Common myeloid progenitor, CD34-positive (primary cell): ENCODE results near the gene XIRP1.
A peak's percentile ranks its signal among the peaks of the same experiment; 100 is the strongest.

ENCODE experiments used
- CTCF ChIA-PET: fragments of 350-600 bp; sonication (Branson Sonifier 250); formaldehyde crosslinking; loops from one replicate; lab custom pipeline; 2021; ENCODE audit warnings: antibody characterized with exemption; lab: Charles Lee
- POLR2A ChIA-PET: fragments of 350-600 bp; sonication (Branson Sonifier 250); formaldehyde crosslinking; loops from one replicate; lab custom pipeline; 2021; ENCODE audit warnings: antibody characterized with exemption; lab: Charles Lee
- DNase-seq, 3 donors: peaks; one replicate each; pipeline versions ENCODE4 v3.0.0 to v3.0.0-alpha.2; 2013
- H3K27ac ChIP-seq, 2 experiments: 1 replicate in 1 of 2; 2 replicates in 1 of 2; pipeline ENCODE4 v1.7.0; 2013; ENCODE audit warnings: inconsistent platforms in 2 of 2, low read length in 2 of 2, mild to moderate bottlenecking in 2 of 2, low read depth in 1 of 2, moderate library complexity in 1 of 2; ENCODE audit not compliant: severe bottlenecking in 2 of 2, insufficient read depth in 1 of 2, poor library complexity in 1 of 2
- H3K27me3 ChIP-seq, 5 experiments: replicated peaks in 2 of 5; 1 replicate in 3 of 5; 2 replicates in 2 of 5; pipeline versions ENCODE4 v1.6.1 to v1.7.0; 2013; ENCODE audit warnings: low read length in 4 of 5, mild to moderate bottlenecking in 2 of 5, moderate library complexity in 2 of 5, inconsistent platforms in 1 of 5; ENCODE audit not compliant: insufficient read depth in 5 of 5, control insufficient read depth in 4 of 5
- H3K36me3 ChIP-seq, 4 experiments: 1 replicate in 2 of 4; 2 replicates in 2 of 4; pipeline versions ENCODE4 v1.6.1 to v1.7.0; 2013; ENCODE audit warnings: low read length in 3 of 4, control low read depth in 1 of 4, mild to moderate bottlenecking in 1 of 4; ENCODE audit not compliant: control insufficient read depth in 4 of 4, insufficient read depth in 4 of 4
- H3K4me1 ChIP-seq, 4 experiments: 1 replicate in 3 of 4; 2 replicates in 1 of 4; pipeline versions ENCODE4 v1.6.1 to v1.7.1; 2013; ENCODE audit warnings: low read length in 3 of 4, mild to moderate bottlenecking in 3 of 4, control low read depth in 1 of 4, inconsistent platforms in 1 of 4, moderate library complexity in 1 of 4; ENCODE audit not compliant: control insufficient read depth in 4 of 4, insufficient read depth in 4 of 4; ENCODE audit errors: control extremely low read depth in 1 of 4
- H3K4me3 ChIP-seq, 7 experiments: 1 replicate in 4 of 7; 2 replicates in 3 of 7; pipeline versions ENCODE4 v1.5.1 to v1.7.0; 2013; ENCODE audit warnings: mild to moderate bottlenecking in 7 of 7, low read length in 6 of 7, moderate library complexity in 6 of 7, inconsistent platforms in 2 of 7, low read depth in 2 of 7, control low read depth in 1 of 7; ENCODE audit not compliant: insufficient read depth in 4 of 7, control insufficient read depth in 1 of 7; ENCODE audit errors: extremely low read depth in 1 of 7
- H3K9me3 ChIP-seq, 5 experiments: 1 replicate in 4 of 5; 2 replicates in 1 of 5; pipeline versions ENCODE4 v1.6.1 to v1.7.1; 2013; ENCODE audit warnings: low read length in 4 of 5, mild to moderate bottlenecking in 2 of 5, inconsistent platforms in 1 of 5, low read depth in 1 of 5, moderate library complexity in 1 of 5; ENCODE audit not compliant: control insufficient read depth in 4 of 5, insufficient read depth in 2 of 5; ENCODE audit errors: control extremely low read depth in 1 of 5
- WGBS: methylation state at CpG from one replicate; pipeline ENCODE4 v1.1.5; 2013; ENCODE audit not compliant: insufficient coverage; 5-methylcytosine and 5-hydroxymethylcytosine counted together

XIRP1 gene

GRCh38 chr3:39220407-39221140 is 28.2 kb upstream of the XIRP1 start:
- peak in 2 of 3 donors; percentile 71 to 82 for DNase-seq
- Histone ChIP-seq H3K9me3 (no peaks in the 10 kb centered on the region), H3K27ac (no peak overlapping the region), H3K36me3 (no peaks in the 10 kb centered on the region), H3K4me3 (no peak overlapping the region), H3K27me3 (no peaks in the 10 kb centered on the region), H3K4me1 (peaks cover 15 to 58% (median 31%) of the 10 kb centered on the region in 4 experiments)
- ChIA-PET CTCF (interaction anchor here (0.6 to 1.5 kb wide), 5 partner anchors 9 to 68 kb away, joined by 3 to 6 read pairs (median 3); no protein-coding TSS in a partner anchor), POLR2A (interaction anchor here (0.6 kb wide), 1 partner anchor 20 kb away, joined by 3 read pairs; no protein-coding TSS in a partner anchor)
- WGBS: 67% methylated on average over 3 of the region's 6 CpGs

- peaks cover 14 to 53% (median 29%) of the 10 kb centered on the region in 4 experiments for H3K4me1 ChIP-seq
- no peaks in the 10 kb centered on the region for H3K36me3 ChIP-seq
- no peak for DNase-seq
- WGBS: 94% methylated on average over 3 of the region's 3 CpGs
- H3K27ac ChIP-seq: no peak overlapping the region
- CTCF ChIA-PET: interaction anchor here (1.9 to 10.0 kb wide), 2 partner anchors 30 to 70 kb away, joined by 7 to 94 read pairs; no protein-coding TSS in a partner anchor
- no peaks in the 10 kb centered on the region for H3K27me3 ChIP-seq
- POLR2A ChIA-PET: no interaction called here
- H3K4me3 ChIP-seq: no peak overlapping the region
- H3K9me3 ChIP-seq: no peaks in the 10 kb centered on the region
Observed at GRCh38 chr3:39219702-39220101, 27.3 kb upstream of the XIRP1 start.

DNA sequence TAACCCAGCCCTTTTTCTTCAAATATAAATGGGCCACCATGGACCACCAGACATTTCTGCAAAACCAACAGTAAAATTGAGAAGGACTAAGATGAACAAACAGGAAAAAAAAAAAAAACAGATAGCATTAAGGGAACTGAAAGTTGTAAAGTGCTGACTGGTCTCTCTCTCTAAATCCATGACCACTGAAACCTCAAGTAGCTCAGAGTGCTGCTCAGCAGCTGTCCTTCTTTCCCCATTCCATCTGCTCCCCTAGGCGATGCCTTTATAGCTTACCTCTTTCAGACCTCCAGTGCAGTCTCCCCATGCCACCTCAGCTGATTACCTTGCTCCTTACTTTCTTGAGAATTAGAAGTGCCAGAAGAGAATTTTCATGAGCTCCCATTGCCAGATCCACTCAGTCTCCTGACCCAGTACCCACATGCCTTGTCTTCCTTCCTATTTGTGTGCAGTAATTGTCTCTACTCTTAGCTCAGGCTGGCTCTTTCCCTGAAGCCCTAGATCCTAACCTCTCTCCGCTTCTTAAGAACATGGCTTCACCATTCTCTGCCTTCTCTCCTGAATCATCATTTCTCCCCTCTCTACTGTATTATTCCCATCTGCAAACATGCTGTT is 23.9 kb upstream of the XIRP1 start:
- 50% methylated on average over 2 of the region's 2 CpGs for WGBS
- POLR2A ChIA-PET: interaction anchor here (1.1 to 1.3 kb wide), 2 partner anchors 18 to 34 kb away, joined by 3 read pairs; no protein-coding TSS in a partner anchor

DNA sequence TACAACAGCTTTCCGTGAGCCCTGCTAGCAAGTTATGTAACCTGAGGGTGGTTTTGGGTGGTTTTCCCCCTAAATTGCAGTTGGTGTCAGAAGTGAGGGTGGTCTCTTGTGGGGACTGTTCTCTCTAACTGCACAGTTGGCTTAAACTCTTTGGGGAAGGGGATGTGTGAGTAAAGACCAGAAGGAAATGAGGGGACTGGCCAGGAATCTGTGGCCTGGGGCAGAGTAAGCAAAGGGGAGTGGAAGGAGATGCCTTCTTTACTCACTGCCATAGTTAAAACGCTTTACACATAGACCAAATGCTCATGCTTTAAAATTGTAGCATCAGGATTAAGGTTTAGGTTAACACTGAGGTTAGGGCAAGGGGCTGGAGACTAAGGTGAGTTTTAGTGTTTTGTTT is 21.2 kb upstream of the XIRP1 start:
- CTCF ChIA-PET: interaction anchor here (0.7 to 10.0 kb wide), 8 partner anchors 9 to 76 kb away, joined by 3 to 94 read pairs (median 4); partner anchors contain the start of gene XIRP1
- no peak overlapping the region for H3K27ac ChIP-seq
- POLR2A ChIA-PET: no interaction called here
- DNase-seq: no peak
- no peaks in the 10 kb centered on the region for H3K27me3 ChIP-seq
- H3K36me3 ChIP-seq: no peaks in the 10 kb centered on the region
- H3K9me3 ChIP-seq: no peaks in the 10 kb centered on the region
- no peak overlapping the region for H3K4me3 ChIP-seq
- H3K4me1 ChIP-seq: peaks cover 10 to 35% (median 13%) of the 10 kb centered on the region in 4 experiments
- no CpG with 5 or more reads among the region's 2 CpGs for WGBS

More for the DNA sequence above, 23.9 kb upstream of the XIRP1 start:
- Histone ChIP-seq H3K36me3 (no peaks in the 10 kb centered on the region), H3K27me3 (no peaks in the 10 kb centered on the region), H3K4me1 (peaks cover 14 to 51% (median 29%) of the 10 kb centered on the region in 4 experiments), H3K27ac (no peak overlapping the region), H3K4me3 (peak overlapping the region in 1 of 7 experiments; percentile 17), H3K9me3 (no peaks in the 10 kb centered on the region)
- CTCF ChIA-PET: interaction anchor here (0.7 to 10.0 kb wide), 11 partner anchors 8 to 73 kb away, joined by 3 to 94 read pairs (median 5); partner anchors contain the start of gene XIRP1
- DNase-seq: peak; percentile 61 to 92 (median 87)

DNA sequence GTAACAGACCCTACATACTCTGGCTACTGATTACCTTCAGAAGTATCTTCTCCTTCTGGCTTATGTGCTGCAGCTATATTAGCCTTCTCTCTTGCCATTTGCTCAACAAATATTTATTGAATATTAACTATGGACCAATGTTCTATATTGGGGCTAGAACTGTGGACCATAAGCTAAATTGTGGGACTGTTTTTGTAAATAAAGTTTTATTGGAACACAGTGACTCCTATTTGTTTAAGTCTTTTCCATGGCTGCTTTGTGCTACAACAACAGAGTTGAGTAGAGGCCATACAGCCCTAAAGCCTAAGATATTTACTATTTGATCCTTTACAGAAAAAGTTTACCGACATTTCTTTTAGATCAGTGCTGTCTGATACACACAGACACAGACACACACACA is 20.3 kb upstream of the XIRP1 start:
- Histone ChIP-seq H3K36me3 (no peaks in the 10 kb centered on the region), H3K4me3 (no peak overlapping the region), H3K27me3 (no peaks in the 10 kb centered on the region), H3K27ac (no peak overlapping the region), H3K9me3 (no peaks in the 10 kb centered on the region), H3K4me1 (peaks cover 10 to 43% (median 17%) of the 10 kb centered on the region in 4 experiments)
- no peak for DNase-seq
- WGBS: no CpG with 5 or more reads among the region's 1 CpG
- ChIA-PET CTCF (interaction anchor here (1.2 to 10.0 kb wide), 4 partner anchors 20 to 77 kb away, joined by 3 to 94 read pairs (median 20); partner anchors contain the start of gene XIRP1), POLR2A (no interaction called here)

DNA sequence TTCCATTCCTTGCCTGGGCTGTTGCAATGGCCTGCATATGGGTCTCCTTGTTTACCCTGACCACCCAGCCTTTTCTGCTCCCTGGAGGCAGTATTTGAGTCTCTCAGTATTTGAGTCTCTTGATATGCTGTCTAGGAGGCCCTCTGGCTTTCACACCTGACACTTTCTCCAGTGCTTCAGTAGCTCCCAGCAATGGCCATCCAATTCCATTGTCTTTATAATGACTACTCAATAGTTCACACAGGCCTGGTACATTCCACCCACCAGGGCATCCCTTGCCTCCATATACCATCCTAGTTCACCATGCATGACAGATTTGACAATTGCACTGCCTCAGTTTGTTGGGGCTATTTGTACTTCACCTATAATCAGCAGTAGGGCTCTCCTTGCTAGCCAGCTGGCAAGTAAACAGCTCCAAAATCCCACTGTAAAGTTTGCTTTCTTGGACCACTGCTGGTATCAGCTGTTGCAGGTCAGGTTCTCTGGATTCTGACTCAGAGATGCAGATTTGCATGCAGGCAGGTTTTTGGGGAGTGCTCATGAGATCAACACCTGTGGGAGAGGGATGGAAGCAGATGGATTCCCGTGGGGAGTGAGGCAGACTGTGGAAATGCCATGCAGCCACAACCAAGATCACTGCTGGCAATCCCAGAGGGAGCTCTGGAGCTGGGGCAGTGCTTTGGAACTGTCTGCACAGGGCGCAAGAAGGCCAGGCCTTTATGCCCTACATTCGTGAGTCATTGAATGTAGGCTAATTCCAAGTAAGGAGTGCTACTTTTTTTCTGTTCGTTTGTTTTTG is 19.1 kb upstream of the XIRP1 start:
- POLR2A ChIA-PET: no interaction called here
- no peaks in the 10 kb centered on the region for H3K36me3 ChIP-seq
- H3K4me3 ChIP-seq: no peak overlapping the region
- CTCF ChIA-PET: interaction anchor here (0.5 to 10.0 kb wide), 7 partner anchors 9 to 78 kb away, joined by 3 to 94 read pairs (median 3); partner anchors contain the start of gene XIRP1
- peaks cover 8 to 34% (median 13%) of the 10 kb centered on the region in 4 experiments for H3K4me1 ChIP-seq
- WGBS: 100% methylated on average over 3 of the region's 4 CpGs
- H3K27ac ChIP-seq: no peak overlapping the region
- no peaks in the 10 kb centered on the region for H3K9me3 ChIP-seq
- no peak for DNase-seq
- no peaks in the 10 kb centered on the region for H3K27me3 ChIP-seq
